GM12873 (cell line): ENCODE results near the gene INPP5A.

Experiments
- CTCF ChIP-seq: IDR thresholded peaks from 2 replicates; pipeline ENCODE4 v1.5.1; 2012; ENCODE audit warnings: low read depth, mild to moderate bottlenecking, moderate library complexity, low read length, control low read depth; ENCODE audit not compliant: insufficient read depth; ENCODE audit errors: missing control alignments

Gene INPP5A

GRCh38 chr10:132826524-132827422 is 289.2 kb downstream of the INPP5A start:
- no peak for TF ChIP-seq CTCF

GRCh38 chr10:132827423-132827789 is 289.8 kb downstream of the INPP5A start:
- TF ChIP-seq CTCF: no peak

- no peak for TF ChIP-seq CTCF
These were observed 290.4 kb downstream of the INPP5A start for GRCh38 chr10:132827861-132828539.

GRCh38 chr10:132828681-132829080 is 291.1 kb downstream of the INPP5A start:
- TF ChIP-seq CTCF: no peak

- TF ChIP-seq CTCF: no peak
These were observed 291.8 kb downstream of the INPP5A start for GRCh38 chr10:132829403-132829802.

GRCh38 chr10:132832186-132832969 is 294.8 kb downstream of the INPP5A start:
- no peak for TF ChIP-seq CTCF
